ENCODE results near the gene CIZ1. TPM values are rescaled to one million over a fixed set of nuclear protein-coding genes. Genes with fewer than 3 reads are reported as not detected.

CIZ1 gene
- total RNA-seq, 1 donor from 2014 or later, result 56.7 TPM

GRCh38 chr9:128225770-128226411, 34.5 kb upstream of the CIZ1 start:
- DNase-seq (ENCODE audit: low read depth), result no peak
- H3K4me3 ChIP-seq (ENCODE audit: low read depth, low read length), result no peak overlapping the region
- no peak for TF ChIP-seq CTCF (conservative IDR thresholded peaks at IDR 0.05; ENCODE audit: low read depth, low read length)

GRCh38 chr9:128224877-128225276, 33.5 kb upstream of the CIZ1 start:
- TF ChIP-seq CTCF (conservative IDR thresholded peaks at IDR 0.05; ENCODE audit: low read depth, low read length), result no peak
- H3K4me3 ChIP-seq (ENCODE audit: low read depth, low read length), result no peak overlapping the region
- DNase-seq (ENCODE audit: low read depth), result no peak

GRCh38 chr9:128222880-128223670, 31.7 kb upstream of the CIZ1 start:
- no peak overlapping the region for H3K4me3 ChIP-seq (ENCODE audit: low read depth, low read length)
- no peak for TF ChIP-seq CTCF (conservative IDR thresholded peaks at IDR 0.05; ENCODE audit: low read depth, low read length)
- no peak for DNase-seq (ENCODE audit: low read depth)

- no peak for DNase-seq (ENCODE audit: low read depth)
- TF ChIP-seq CTCF (conservative IDR thresholded peaks at IDR 0.05; ENCODE audit: low read depth, low read length), result no peak
- no peak overlapping the region for H3K4me3 ChIP-seq (ENCODE audit: low read depth, low read length)
These were observed 30.7 kb upstream of the CIZ1 start for GRCh38 chr9:128222026-128222425.

- DNase-seq (ENCODE audit: low read depth), result no peak
- no peak overlapping the region for H3K4me3 ChIP-seq (ENCODE audit: low read depth, low read length)
- no peak for TF ChIP-seq CTCF (conservative IDR thresholded peaks at IDR 0.05; ENCODE audit: low read depth, low read length)
These were observed 28.5 kb upstream of the CIZ1 start for GRCh38 chr9:128219831-128220230.

- peak overlapping the region; percentile 51 for H3K4me3 ChIP-seq (ENCODE audit: low read depth, low read length)
- TF ChIP-seq CTCF (conservative IDR thresholded peaks at IDR 0.05; ENCODE audit: low read depth, low read length), result no peak
- DNase-seq (ENCODE audit: low read depth), result peak; percentile 76
These were observed 27.4 kb upstream of the CIZ1 start for GRCh38 chr9:128218518-128219389.
